ENCODE measurements around the gene GPR107. TPM values are rescaled to one million over a fixed set of nuclear protein-coding genes. Genes with fewer than 3 reads are reported as not detected.
A peak's percentile ranks its signal among the peaks of the same experiment; 100 is the strongest.
"Not testable (repeated sequence)": the region's sequence is repeated elsewhere in the genome, so short reads cannot be mapped to it uniquely, and the experiment has no call there.

GPR107 gene
- total RNA-seq, 1 donor = 30.9 TPM

GRCh38 chr9:130015353-130016019 lies 38.2 kb upstream of the GPR107 start:
- DNase-seq (ENCODE audit: low read depth) = no peak
- no peak for TF ChIP-seq CTCF (IDR thresholded peaks at IDR 0.05; ENCODE audit: insufficient read depth, low read length)
- H3K4me3 ChIP-seq (ENCODE audit: low read depth, low read length) = no peak overlapping the region

DNA sequence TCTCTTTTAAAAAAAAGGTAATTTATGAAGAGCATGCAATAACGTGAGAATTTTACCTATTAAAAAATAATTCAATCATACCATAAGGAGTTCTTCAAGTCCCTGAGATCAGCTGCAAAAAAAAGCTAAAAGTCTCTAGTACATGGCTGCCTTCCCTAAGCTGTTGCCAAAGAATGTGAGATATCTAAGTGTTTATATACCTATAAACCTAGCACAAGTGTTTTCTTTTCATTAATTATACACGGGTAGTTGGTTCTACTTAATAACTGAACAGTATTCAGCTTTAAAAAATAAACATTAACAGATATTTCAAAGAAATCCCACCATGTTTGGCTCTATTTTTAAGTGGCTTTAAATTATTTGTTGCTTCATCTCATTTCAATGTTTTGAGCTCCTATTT lies 36.6 kb upstream of the GPR107 start:
- H3K4me3 ChIP-seq (ENCODE audit: low read depth, low read length) = no peak overlapping the region
- TF ChIP-seq CTCF (IDR thresholded peaks at IDR 0.05; ENCODE audit: insufficient read depth, low read length) = no peak
- peak; percentile 53 for DNase-seq (ENCODE audit: low read depth)

DNA sequence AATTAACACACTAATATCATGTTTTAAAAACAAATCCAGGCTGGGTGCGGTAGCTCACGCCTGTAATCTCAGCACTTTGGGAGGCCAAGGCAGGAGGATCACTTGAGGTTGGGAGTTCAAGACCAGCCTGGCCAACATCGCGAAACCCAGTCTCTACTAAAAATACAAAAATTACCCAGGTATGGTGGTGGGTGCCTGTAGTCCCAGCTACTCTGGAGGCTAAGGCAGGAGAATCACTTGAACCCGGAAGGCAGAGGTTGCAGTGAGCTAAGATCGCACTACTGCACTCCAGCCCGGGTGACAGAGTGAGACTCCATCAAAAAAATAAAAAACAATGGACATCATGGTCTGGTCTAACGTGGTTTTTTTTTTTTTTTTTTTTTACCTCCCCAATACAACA lies 36.2 kb upstream of the GPR107 start:
- not testable (repeated sequence) for H3K4me3 ChIP-seq (ENCODE audit: low read depth, low read length); DNase-seq (ENCODE audit: low read depth)

DNA sequence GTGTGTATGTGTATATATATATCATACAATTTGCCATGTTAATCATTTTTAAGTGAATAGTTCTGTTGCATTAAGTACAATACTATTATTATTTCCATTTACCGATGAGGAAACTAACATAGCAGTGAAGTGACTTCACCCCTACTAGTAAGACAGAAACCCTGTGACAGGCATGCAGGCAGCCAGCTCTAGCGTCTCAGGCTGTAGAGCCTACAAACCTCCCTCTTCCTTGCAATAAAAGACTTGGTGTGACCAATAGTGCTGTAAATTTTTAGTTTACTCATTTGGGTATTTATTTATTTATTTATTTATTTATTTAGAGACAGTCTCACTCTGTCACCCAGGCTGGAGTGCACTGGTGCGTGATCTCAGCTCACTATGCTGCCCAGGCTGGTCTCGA lies 35.4 kb upstream of the GPR107 start:
- no peak for TF ChIP-seq CTCF (IDR thresholded peaks at IDR 0.05; ENCODE audit: insufficient read depth, low read length)
- no peak for DNase-seq (ENCODE audit: low read depth)
- H3K4me3 ChIP-seq (ENCODE audit: low read depth, low read length) = no peak overlapping the region

DNA sequence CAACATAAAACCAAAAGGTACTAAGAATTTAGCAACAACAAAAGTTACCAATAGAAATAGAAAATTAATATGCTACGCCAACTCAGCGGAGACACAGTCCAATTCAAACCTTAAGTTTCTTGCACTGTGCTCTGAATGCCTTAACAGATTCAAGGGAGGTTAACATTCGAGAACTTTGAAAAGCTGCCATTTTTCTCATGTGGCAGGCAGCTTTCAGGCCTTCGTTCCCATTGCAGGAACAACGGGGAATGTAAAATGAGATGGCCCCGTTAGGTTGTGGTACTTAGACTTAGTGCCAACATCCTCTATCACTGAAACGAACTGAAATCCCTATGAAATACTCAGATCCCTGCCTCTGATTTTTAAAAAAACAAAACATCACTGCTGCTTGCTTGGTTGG lies 33.1 kb upstream of the GPR107 start:
- no peak for TF ChIP-seq CTCF (IDR thresholded peaks at IDR 0.05; ENCODE audit: insufficient read depth, low read length)
- no peak overlapping the region for H3K4me3 ChIP-seq (ENCODE audit: low read depth, low read length)
- peak; percentile 49 for DNase-seq (ENCODE audit: low read depth)

DNA sequence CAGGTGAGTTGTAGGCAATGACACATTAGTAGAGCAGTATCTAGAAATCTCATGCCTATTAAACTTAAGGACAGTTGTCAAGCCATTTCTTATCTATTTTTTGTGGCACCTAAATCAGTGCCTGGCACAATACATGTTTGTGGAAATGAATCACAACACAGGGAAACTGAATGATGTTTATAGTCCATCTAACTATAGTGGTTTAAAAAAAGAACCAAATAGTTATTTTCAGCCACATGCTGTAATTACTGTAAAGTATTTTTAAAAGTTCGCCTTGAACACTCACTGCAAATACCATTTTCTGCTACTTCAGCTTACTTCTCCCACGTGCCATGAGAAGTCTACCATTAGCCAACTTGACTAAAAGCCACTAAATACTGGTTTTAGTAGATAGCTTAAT lies 32.6 kb upstream of the GPR107 start:
- no peak overlapping the region for H3K4me3 ChIP-seq (ENCODE audit: low read depth, low read length)
- DNase-seq (ENCODE audit: low read depth) = no peak
- TF ChIP-seq CTCF (IDR thresholded peaks at IDR 0.05; ENCODE audit: insufficient read depth, low read length) = no peak

DNA sequence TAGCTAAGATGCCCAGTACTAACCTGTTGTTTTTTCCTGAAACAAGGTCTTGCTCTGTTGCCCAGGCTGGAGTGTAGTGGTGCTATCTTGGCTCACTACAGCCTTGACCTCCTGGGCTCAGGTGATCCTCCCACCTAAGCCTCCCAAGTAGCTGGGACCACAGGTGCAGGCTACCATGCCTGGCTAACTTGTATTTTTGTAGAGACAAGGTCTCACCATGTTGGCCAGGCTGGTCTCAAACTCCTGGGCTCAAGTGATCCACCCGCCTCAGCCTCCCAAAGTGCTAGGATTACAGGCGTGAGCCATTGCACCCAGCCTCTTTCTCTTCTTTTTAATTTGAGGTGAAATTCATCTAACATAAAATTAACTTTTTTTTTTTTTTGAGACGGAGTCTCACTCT lies 31.9 kb upstream of the GPR107 start:
- H3K4me3 ChIP-seq (ENCODE audit: low read depth, low read length); DNase-seq (ENCODE audit: low read depth): not testable (repeated sequence)

DNA sequence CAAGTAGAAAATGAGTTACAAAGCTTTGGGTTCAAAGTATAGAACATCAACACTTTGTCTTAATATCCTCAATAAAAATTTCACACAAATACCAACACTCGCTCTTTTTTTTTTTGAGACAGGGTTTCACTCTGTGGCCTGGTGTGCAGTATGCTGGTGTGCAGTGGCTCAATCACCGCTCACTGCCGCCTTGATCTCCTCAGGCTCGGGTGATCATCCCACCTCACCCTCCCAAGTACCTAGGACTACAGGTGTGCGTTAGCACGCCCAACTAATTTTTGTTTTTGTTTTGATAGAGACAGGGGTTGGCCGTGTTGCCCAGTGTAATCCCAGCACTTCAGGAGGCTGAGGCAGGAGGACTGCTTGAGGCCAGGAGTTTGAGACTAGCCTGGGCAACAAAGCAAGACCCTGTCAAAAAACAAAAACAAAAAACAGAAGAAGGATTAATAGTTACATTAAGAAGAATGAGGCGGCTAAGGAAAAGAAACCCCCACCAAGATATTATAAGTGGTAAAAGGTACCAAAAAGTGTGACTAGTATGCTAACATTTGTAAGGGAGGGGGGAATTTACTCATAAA lies 31.1 kb upstream of the GPR107 start:
- no peak for DNase-seq (ENCODE audit: low read depth)
- no peak for TF ChIP-seq CTCF (IDR thresholded peaks at IDR 0.05; ENCODE audit: insufficient read depth, low read length)
- H3K4me3 ChIP-seq (ENCODE audit: low read depth, low read length) = no peak overlapping the region
